ENCODE data around the gene TAF6.

DNA sequence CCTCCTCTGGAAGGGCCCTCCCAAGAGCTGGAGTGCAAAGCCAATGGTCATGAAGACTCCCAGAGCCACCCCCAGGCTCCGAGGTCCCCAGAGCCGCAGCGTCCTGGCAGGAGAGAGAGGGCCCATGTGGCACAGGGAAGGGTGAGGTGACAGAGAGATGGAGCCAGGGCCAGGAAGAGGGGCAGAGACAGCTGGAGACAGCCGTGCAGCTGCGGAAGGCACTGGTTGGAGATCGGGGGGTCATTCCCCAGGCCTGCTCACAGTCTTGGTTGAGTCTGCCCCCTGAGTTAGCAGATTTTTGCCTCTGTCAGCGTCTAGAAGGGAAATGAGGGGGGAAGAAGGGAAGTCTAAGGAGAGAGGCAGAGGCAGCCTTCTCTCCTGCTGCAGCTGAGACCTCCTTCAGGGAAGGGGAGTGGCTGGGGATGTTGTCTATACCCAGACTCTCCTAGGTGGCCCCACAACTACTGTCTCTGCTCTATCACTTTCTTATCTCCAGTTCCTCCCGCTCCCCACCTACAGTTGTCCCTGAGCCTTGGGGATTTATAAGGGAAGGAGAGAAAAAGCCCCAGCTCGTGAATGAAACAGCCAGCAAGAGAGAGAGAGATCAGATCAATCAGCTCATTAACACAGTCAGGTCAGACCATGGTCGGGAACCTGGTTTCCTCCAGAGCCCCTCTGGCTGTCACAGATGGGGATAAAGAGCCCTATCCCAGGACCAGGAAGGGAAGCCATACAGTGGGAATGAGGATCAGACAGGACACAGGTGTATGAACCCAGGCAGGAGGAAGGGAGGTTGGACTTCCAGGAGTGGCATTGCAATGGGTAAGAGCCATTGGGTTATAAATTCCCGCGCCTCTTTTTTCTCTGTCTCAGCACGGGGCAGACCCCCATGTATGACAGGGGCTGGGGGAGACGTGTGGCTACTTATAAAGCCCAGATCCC lies 48.1 kb upstream of the TAF6 start:
- TF ChIP-seq EZH2 (IDR thresholded peaks at IDR 0.05; ENCODE audit: insufficient read depth, poor library complexity, severe bottlenecking) (no peak), EZH2phosphoT487 (IDR thresholded peaks at IDR 0.05; ENCODE audit: insufficient read depth, low read depth) (no peak)
